GM12875 (cell line): ENCODE results near the gene RSPH6A.
"Not testable (repeated sequence)": the region's sequence is repeated elsewhere in the genome, so short reads cannot be mapped to it uniquely, and the experiment has no call there.

ENCODE experiments used
- H3K4me3 ChIP-seq: one replicate; pipeline ENCODE4 v1.5.1; 2011; ENCODE audit warnings: low read depth, low read length, control low read depth
- CTCF ChIP-seq: IDR thresholded peaks from 2 replicates; pipeline ENCODE4 v1.5.1; 2011; ENCODE audit warnings: low read depth, mild to moderate bottlenecking, control low read depth, inconsistent platforms, low read length, moderate library complexity, borderline replicate concordance; ENCODE audit not compliant: insufficient read depth

The RSPH6A gene

GRCh38 chr19:45804959-45805230 lies 10.2 kb downstream of the RSPH6A start:
- TF ChIP-seq CTCF: no peak
- H3K4me3 ChIP-seq: no peak overlapping the region

GRCh38 chr19:45804140-45804958 lies 10.8 kb downstream of the RSPH6A start:
- H3K4me3 ChIP-seq: no peak overlapping the region
- no peak for TF ChIP-seq CTCF

GRCh38 chr19:45801603-45802175 lies 13.4 kb downstream of the RSPH6A start:
- TF ChIP-seq CTCF: no peak
- H3K4me3 ChIP-seq: no peak overlapping the region

- no peak for TF ChIP-seq CTCF
- no peak overlapping the region for H3K4me3 ChIP-seq
These were observed 15.0 kb downstream of the RSPH6A start for GRCh38 chr19:45800070-45800553.

- not testable (repeated sequence) for H3K4me3 ChIP-seq
These were observed 15.6 kb downstream of the RSPH6A start for GRCh38 chr19:45799541-45799940.

GRCh38 chr19:45798995-45799517 lies 16.1 kb downstream of the RSPH6A start:
- H3K4me3 ChIP-seq: no peak overlapping the region
- TF ChIP-seq CTCF: peak; percentile 78

- TF ChIP-seq CTCF: no peak
- no peak overlapping the region for H3K4me3 ChIP-seq
These were observed 20.5 kb downstream of the RSPH6A start for GRCh38 chr19:45794627-45795026.
